ENCODE results near the gene DNAJC7.
A peak's percentile ranks its signal among the peaks of the same experiment; 100 is the strongest.

DNA sequence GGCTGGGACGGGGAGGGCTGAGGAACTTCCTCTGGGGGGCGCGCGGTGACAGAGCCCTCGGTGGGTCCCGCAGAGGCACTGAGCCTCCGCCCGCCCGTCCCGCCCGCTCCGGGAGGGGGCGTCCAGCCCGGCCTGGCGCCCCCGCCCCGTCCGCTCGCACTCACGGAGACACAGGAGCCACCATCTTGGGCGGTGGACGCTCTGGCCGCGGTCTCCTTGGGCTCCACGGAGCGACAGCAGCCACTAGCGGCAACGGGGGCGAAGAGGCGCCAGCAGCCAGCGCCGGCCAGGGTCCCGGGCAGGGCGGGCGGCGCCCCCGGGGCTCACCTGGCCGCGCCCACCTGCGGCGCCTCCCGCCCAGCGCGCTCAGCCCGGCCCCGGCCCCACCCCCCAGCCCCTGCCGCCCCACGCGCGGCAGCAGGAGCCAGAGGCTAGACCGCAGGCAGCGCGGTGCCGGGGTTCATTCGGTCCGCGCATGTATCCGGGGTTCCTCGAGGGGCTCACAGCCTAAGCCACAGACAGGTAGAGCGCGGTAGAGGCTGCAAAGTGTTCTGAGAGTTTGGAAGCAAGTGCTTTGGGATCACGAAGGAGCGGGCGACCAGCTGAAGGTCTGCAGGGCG is 33.3 kb upstream of the DNAJC7 start, which contains the start of gene C17orf113:
- TF ChIP-seq, protein P1, sequence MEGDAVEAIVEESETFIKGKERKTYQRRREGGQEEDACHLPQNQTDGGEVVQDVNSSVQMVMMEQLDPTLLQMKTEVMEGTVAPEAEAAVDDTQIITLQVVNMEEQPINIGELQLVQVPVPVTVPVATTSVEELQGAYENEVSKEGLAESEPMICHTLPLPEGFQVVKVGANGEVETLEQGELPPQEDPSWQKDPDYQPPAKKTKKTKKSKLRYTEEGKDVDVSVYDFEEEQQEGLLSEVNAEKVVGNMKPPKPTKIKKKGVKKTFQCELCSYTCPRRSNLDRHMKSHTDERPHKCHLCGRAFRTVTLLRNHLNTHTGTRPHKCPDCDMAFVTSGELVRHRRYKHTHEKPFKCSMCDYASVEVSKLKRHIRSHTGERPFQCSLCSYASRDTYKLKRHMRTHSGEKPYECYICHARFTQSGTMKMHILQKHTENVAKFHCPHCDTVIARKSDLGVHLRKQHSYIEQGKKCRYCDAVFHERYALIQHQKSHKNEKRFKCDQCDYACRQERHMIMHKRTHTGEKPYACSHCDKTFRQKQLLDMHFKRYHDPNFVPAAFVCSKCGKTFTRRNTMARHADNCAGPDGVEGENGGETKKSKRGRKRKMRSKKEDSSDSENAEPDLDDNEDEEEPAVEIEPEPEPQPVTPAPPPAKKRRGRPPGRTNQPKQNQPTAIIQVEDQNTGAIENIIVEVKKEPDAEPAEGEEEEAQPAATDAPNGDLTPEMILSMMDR (IDR thresholded peaks at IDR 0.05), result peak in 5 of 6 experiments; percentile 16 to 54 (median 33)
- TF ChIP-seq POLR2AphosphoS5 (IDR thresholded peaks at IDR 0.05) (no peak), EP300 (IDR thresholded peaks at IDR 0.05) (no peak), POLR2A (IDR thresholded peaks at IDR 0.05) (no peak)

Data from upper lobe of left lung (tissue), 4 donors.